Loucy (cell line): Measurements from ENCODE around the gene GADL1.

ENCODE experiments used
- H2AFZ ChIP-seq: fragments of 200-600 bp; sonication (generic); 2 replicates; pipeline ENCODE4 v1.6.0; 2016; ENCODE audit warnings: antibody characterized with exemption, mild to moderate bottlenecking, low read length, moderate library complexity
- H3F3A ChIP-seq: fragments of 200-600 bp; 2 replicates; pipeline ENCODE4 v1.6.0; 2016; ENCODE audit warnings: antibody characterized with exemption, low read depth, mild to moderate bottlenecking
- H3K27me3 ChIP-seq: fragments of 200-600 bp; sonication (generic); 2 replicates; pipeline ENCODE4 v1.6.1; 2014; ENCODE audit warnings: low read length, mild to moderate bottlenecking; ENCODE audit not compliant: insufficient read depth, poor library complexity, severe bottlenecking
- H3K36me3 ChIP-seq: fragments of 200-600 bp; sonication (generic); 2 replicates; pipeline ENCODE4 v1.6.1; 2016; ENCODE audit warnings: low read length; ENCODE audit not compliant: insufficient read depth
- H3K4me1 ChIP-seq: fragments of 200-600 bp; sonication (generic); 2 replicates; pipeline ENCODE4 v1.5.1; 2014; ENCODE audit warnings: low read length, mild to moderate bottlenecking; ENCODE audit not compliant: insufficient read depth, poor library complexity, severe bottlenecking
- H3K4me2 ChIP-seq: fragments of 200-600 bp; sonication (generic); 2 replicates; pipeline ENCODE4 v1.6.0; 2014; ENCODE audit warnings: antibody characterized with exemption, low read length, low read depth, mild to moderate bottlenecking; ENCODE audit not compliant: poor library complexity, severe bottlenecking
- H3K4me3 ChIP-seq: fragments of 200-600 bp; sonication (generic); 2 replicates; pipeline ENCODE4 v1.5.1; 2014; ENCODE audit warnings: low read length, mild to moderate bottlenecking, mixed read lengths; ENCODE audit not compliant: poor library complexity, severe bottlenecking
- H3K79me2 ChIP-seq: fragments of 200-600 bp; sonication (generic); 2 replicates; pipeline ENCODE4 v1.6.1; 2014; ENCODE audit warnings: low read length; ENCODE audit not compliant: insufficient read depth
- H3K9ac ChIP-seq: fragments of 200-600 bp; sonication (generic); 2 replicates; pipeline ENCODE4 v1.6.0; 2014; ENCODE audit warnings: mild to moderate bottlenecking, low read depth, low read length, moderate library complexity; ENCODE audit not compliant: poor library complexity, severe bottlenecking
- H3K9me2 ChIP-seq: fragments of 200-600 bp; sonication (generic); replicated peaks from 2 replicates; pipeline ENCODE4 v1.6.1; 2016; ENCODE audit warnings: low read depth, low read length, mixed read lengths
- H3K9me3 ChIP-seq: fragments of 200-600 bp; sonication (generic); 2 replicates; pipeline ENCODE4 v1.6.1; 2014; ENCODE audit warnings: mild to moderate bottlenecking, antibody characterized with exemption, low read length, low read depth; ENCODE audit not compliant: insufficient read depth
- H4K20me1 ChIP-seq: fragments of 200-600 bp; sonication (generic); 2 replicates; pipeline ENCODE4 v1.6.0; 2014; ENCODE audit warnings: antibody characterized with exemption, low read length, mild to moderate bottlenecking; ENCODE audit not compliant: insufficient read depth, poor library complexity, severe bottlenecking
- EZH2phosphoT487 ChIP-seq: fragments of 200-600 bp; IDR thresholded peaks from 2 replicates; pipeline ENCODE4 v1.6.1; 2018; ENCODE audit warnings: antibody characterized with exemption, mild to moderate bottlenecking, moderate library complexity, borderline replicate concordance
- TF ChIP-seq, protein P1 (sequence below): fragments of 200-600 bp; sonication (generic); conservative IDR thresholded peaks from 2 replicates; pipeline ENCODE4 v1.5.1; 2014; ENCODE audit warnings: mild to moderate bottlenecking, antibody characterized with exemption, low read length

Gene GADL1

GRCh38 chr3:30688776-30689641 is 205.5 kb downstream of the GADL1 start:
- TF ChIP-seq EZH2phosphoT487, result no peak
- TF ChIP-seq, protein P1, sequence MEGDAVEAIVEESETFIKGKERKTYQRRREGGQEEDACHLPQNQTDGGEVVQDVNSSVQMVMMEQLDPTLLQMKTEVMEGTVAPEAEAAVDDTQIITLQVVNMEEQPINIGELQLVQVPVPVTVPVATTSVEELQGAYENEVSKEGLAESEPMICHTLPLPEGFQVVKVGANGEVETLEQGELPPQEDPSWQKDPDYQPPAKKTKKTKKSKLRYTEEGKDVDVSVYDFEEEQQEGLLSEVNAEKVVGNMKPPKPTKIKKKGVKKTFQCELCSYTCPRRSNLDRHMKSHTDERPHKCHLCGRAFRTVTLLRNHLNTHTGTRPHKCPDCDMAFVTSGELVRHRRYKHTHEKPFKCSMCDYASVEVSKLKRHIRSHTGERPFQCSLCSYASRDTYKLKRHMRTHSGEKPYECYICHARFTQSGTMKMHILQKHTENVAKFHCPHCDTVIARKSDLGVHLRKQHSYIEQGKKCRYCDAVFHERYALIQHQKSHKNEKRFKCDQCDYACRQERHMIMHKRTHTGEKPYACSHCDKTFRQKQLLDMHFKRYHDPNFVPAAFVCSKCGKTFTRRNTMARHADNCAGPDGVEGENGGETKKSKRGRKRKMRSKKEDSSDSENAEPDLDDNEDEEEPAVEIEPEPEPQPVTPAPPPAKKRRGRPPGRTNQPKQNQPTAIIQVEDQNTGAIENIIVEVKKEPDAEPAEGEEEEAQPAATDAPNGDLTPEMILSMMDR, result no peak
- H3F3A ChIP-seq, result no peaks in the 10 kb centered on the region; the same call in 1 of the 2 replicates
- H3K27me3 ChIP-seq, result no peaks in the 10 kb centered on the region
- H3K9me2 ChIP-seq, result no peaks in the 10 kb centered on the region
- H3K9ac ChIP-seq, result no peak overlapping the region
- H4K20me1 ChIP-seq, result peaks cover 10% of the 10 kb centered on the region
- H3K79me2 ChIP-seq, result peaks cover 16% of the 10 kb centered on the region; the same call in 1 of the 2 replicates
- H3K4me1 ChIP-seq, result peaks cover 18% of the 10 kb centered on the region
- H3K36me3 ChIP-seq, result peaks cover 92% of the 10 kb centered on the region
- no peak overlapping the region for H3K4me3 ChIP-seq
- H3K4me2 ChIP-seq, result no peak overlapping the region
- H2AFZ ChIP-seq, result no peak overlapping the region
- H3K9me3 ChIP-seq, result no peaks in the 10 kb centered on the region

GRCh38 chr3:30687930-30688570 is 206.4 kb downstream of the GADL1 start:
- no peaks in the 10 kb centered on the region for H3K9me2 ChIP-seq
- H3K4me3 ChIP-seq, result no peak overlapping the region
- peaks cover 16% of the 10 kb centered on the region for H4K20me1 ChIP-seq
- H2AFZ ChIP-seq, result no peak overlapping the region
- no peak overlapping the region for H3K9ac ChIP-seq
- peaks cover 26% of the 10 kb centered on the region for H3K79me2 ChIP-seq
- no peak overlapping the region for H3K4me2 ChIP-seq
- H3K27me3 ChIP-seq, result no peaks in the 10 kb centered on the region
- TF ChIP-seq EZH2phosphoT487, result no peak
- TF ChIP-seq, protein P1, result no peak
- no peaks in the 10 kb centered on the region; the same call in 1 of the 2 replicates for H3F3A ChIP-seq
- H3K9me3 ChIP-seq, result no peaks in the 10 kb centered on the region
- peaks cover 94% of the 10 kb centered on the region for H3K36me3 ChIP-seq
- H3K4me1 ChIP-seq, result peaks cover 24% of the 10 kb centered on the region

DNA sequence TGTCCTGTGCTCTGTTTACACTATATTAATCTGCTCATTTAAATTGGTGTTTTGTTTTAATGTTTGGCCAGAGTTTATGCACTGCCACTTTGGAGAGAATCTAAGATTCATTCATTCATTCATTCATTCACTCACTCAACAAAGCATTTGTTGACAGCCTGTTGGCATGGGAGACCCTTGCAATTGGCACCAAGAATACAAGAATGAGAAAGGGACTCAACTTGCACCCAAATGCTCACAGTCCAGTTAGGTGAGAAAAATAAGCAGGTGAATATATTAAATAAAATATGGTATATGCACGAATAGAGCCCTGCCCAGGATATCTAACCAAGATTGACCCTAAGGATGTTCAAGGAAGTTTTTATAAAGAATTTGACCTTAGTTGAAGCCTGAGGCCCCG is 207.7 kb downstream of the GADL1 start:
- Histone ChIP-seq H3K4me2 (no peak overlapping the region), H3K79me2 (peaks cover 38% of the 10 kb centered on the region), H3K36me3 (peaks cover 92% of the 10 kb centered on the region), H3K9ac (no peak overlapping the region), H3K9me3 (no peaks in the 10 kb centered on the region), H3K4me1 (peaks cover 28% of the 10 kb centered on the region), H3K27me3 (no peaks in the 10 kb centered on the region), H3F3A (no peaks in the 10 kb centered on the region; the same call in 1 of the 2 replicates), H3K4me3 (no peak overlapping the region), H2AFZ (no peak overlapping the region), H3K9me2 (no peaks in the 10 kb centered on the region), H4K20me1 (peaks cover 18% of the 10 kb centered on the region)
- TF ChIP-seq, protein P1, result no peak
- no peak for TF ChIP-seq EZH2phosphoT487
